RCC 7860 (cell line): ENCODE data around the gene POLD2.
A peak's percentile ranks its signal among the peaks of the same experiment; 100 is the strongest.

Experiments
- DNase-seq: peaks from one replicate; pipeline ENCODE4 v3.0.0-alpha.2; 2015; ENCODE audit warnings: low spot score
- FAIRE-seq: peaks from 2 replicates; lab custom pipeline; 2012; peaks lifted over from hg19 to GRCh38; lab: Jason Lieb, UNC

The POLD2 gene

GRCh38 chr7:44083796-44084195 is 39.6 kb downstream of the POLD2 start:
- FAIRE-seq (no peak), DNase-seq (no peak)

- FAIRE-seq = peak; percentile 69
- peak; percentile 98 for DNase-seq
Measured at GRCh38 chr7:44082541-44083207, 40.7 kb downstream of the POLD2 start.

- DNase-seq = no peak
- no peak for FAIRE-seq
Measured at GRCh38 chr7:44081266-44081748, 42.0 kb downstream of the POLD2 start.

- FAIRE-seq = no peak
- DNase-seq = no peak
Measured at GRCh38 chr7:44080686-44081265, 42.6 kb downstream of the POLD2 start.

GRCh38 chr7:44080118-44080517 is 43.2 kb downstream of the POLD2 start:
- FAIRE-seq (no peak), DNase-seq (no peak)

- no peak for DNase-seq
- FAIRE-seq = no peak
Measured at GRCh38 chr7:44079331-44080021, 43.9 kb downstream of the POLD2 start.

GRCh38 chr7:44078521-44078920 is 44.8 kb downstream of the POLD2 start:
- DNase-seq (no peak), FAIRE-seq (no peak)

- no peak for DNase-seq
- FAIRE-seq = no peak
Measured at GRCh38 chr7:44077681-44078091, 45.7 kb downstream of the POLD2 start.

GRCh38 chr7:44077061-44077460 is 46.3 kb downstream of the POLD2 start:
- DNase-seq (no peak), FAIRE-seq (no peak)

GRCh38 chr7:44076101-44076895 is 47.0 kb downstream of the POLD2 start:
- FAIRE-seq = no peak
- no peak for DNase-seq

- no peak for FAIRE-seq
- no peak for DNase-seq
Measured at GRCh38 chr7:44075296-44076075, 47.9 kb downstream of the POLD2 start.

GRCh38 chr7:44074349-44074695 is 49.0 kb downstream of the POLD2 start:
- DNase-seq (no peak), FAIRE-seq (no peak)

- FAIRE-seq (no peak), DNase-seq (no peak)
Measured at GRCh38 chr7:44073664-44074348, 49.5 kb downstream of the POLD2 start.

- DNase-seq = peak; percentile 79
- peak; percentile 56 for FAIRE-seq
Measured at GRCh38 chr7:44072364-44073231, 50.8 kb downstream of the POLD2 start.

GRCh38 chr7:44071726-44072363 is 51.5 kb downstream of the POLD2 start:
- DNase-seq (no peak), FAIRE-seq (no peak)

- no peak for FAIRE-seq
- DNase-seq = no peak
Measured at GRCh38 chr7:44068054-44068453, 55.3 kb downstream of the POLD2 start.

- DNase-seq = no peak
Measured at GRCh38 chr7:44067064-44067951, 56.0 kb downstream of the POLD2 start.

More at GRCh38 chr7:44067064-44067951, 56.0 kb downstream of the POLD2 start:
- no peak for FAIRE-seq
